SU-DHL-6 (cell line): ENCODE results near the gene TMLHE.
A peak's percentile ranks its signal among the peaks of the same experiment; 100 is the strongest.

Experiments
- H2AFZ ChIP-seq: fragments of 200-600 bp; sonication (generic); 2 replicates; pipeline ENCODE4 v1.6.1; 2014; ENCODE audit warnings: low read depth, mild to moderate bottlenecking, moderate library complexity, mixed read lengths, antibody characterized with exemption, low read length; ENCODE audit not compliant: severe bottlenecking
- H3F3A ChIP-seq: fragments of 200-600 bp; shearing (Covaris generic); 2 replicates; pipeline ENCODE4 v1.6.0; 2016; ENCODE audit warnings: antibody characterized with exemption, mild to moderate bottlenecking; ENCODE audit not compliant: insufficient read depth
- H3K27ac ChIP-seq: fragments of 200-600 bp; sonication (generic); 2 replicates; pipeline ENCODE4 v1.5.1; 2016; ENCODE audit warnings: low read depth, mild to moderate bottlenecking, low read length, moderate library complexity, mixed read lengths
- H3K27me3 ChIP-seq: fragments of 200-600 bp; sonication (generic), shearing (Covaris generic); 2 replicates; pipeline ENCODE4 v1.6.0; 2014; ENCODE audit warnings: mild to moderate bottlenecking, low read length
- H3K36me3 ChIP-seq: fragments of 200-600 bp; sonication (generic); 2 replicates; pipeline ENCODE4 v1.6.1; 2014; ENCODE audit warnings: mild to moderate bottlenecking, low read length, mixed read lengths
- H3K4me2 ChIP-seq: fragments of 300-600, 200-600 bp; shearing (Covaris generic), sonication (generic); 2 replicates; pipeline ENCODE4 v1.6.0; 2014; ENCODE audit warnings: low read length, low read depth, mild to moderate bottlenecking; ENCODE audit not compliant: poor library complexity, severe bottlenecking
- H3K4me3 ChIP-seq: fragments of 200-600 bp; sonication (generic); 2 replicates; pipeline ENCODE4 v1.5.1; 2014; ENCODE audit warnings: antibody characterized with exemption, low read length, mild to moderate bottlenecking, mixed read lengths; ENCODE audit not compliant: insufficient read depth, poor library complexity, severe bottlenecking
- H3K79me2 ChIP-seq: fragments of 200-600 bp; sonication (generic); 2 replicates; pipeline ENCODE4 v1.6.1; 2014; ENCODE audit warnings: mild to moderate bottlenecking, low read length, moderate library complexity; ENCODE audit not compliant: insufficient read depth
- H3K9ac ChIP-seq: fragments of 200-600 bp; sonication (generic); 2 replicates; pipeline ENCODE4 v1.7.0; 2014; ENCODE audit warnings: mild to moderate bottlenecking, low read length
- H3K9me2 ChIP-seq: fragments of 200-600 bp; sonication (generic); replicated peaks from 2 replicates; pipeline ENCODE4 v1.6.1; 2014; ENCODE audit warnings: low read length; ENCODE audit not compliant: insufficient read depth
- H3K9me3 ChIP-seq: fragments of 200-600 bp; sonication (generic); 2 replicates; pipeline ENCODE4 v1.6.1; 2014; ENCODE audit warnings: low read length, mixed read lengths; ENCODE audit not compliant: insufficient read depth
- H4K20me1 ChIP-seq: fragments of 200-600 bp; sonication (generic); 2 replicates; pipeline ENCODE4 v1.6.1; 2014; ENCODE audit warnings: low read depth, mild to moderate bottlenecking, antibody characterized with exemption, low read length, moderate library complexity, mixed read lengths
- CTCF ChIP-seq: fragments of 200-600 bp; sonication (generic); IDR thresholded peaks from one replicate; pipeline ENCODE4 v1.5.1; 2017; ENCODE audit warnings: antibody characterized with exemption, mild to moderate bottlenecking, low read length, moderate library complexity; ENCODE audit not compliant: insufficient read depth, poor library complexity, severe bottlenecking
- EZH2phosphoT487 ChIP-seq: fragments of 200-600 bp; sonication (generic), shearing (Covaris generic); conservative IDR thresholded peaks from 2 replicates; pipeline ENCODE4 v1.6.1; 2018; ENCODE audit warnings: mild to moderate bottlenecking, antibody characterized with exemption, low read length, moderate library complexity, mixed read lengths

The TMLHE gene

GRCh38 chrX:155611302-155611701 is 1.4 kb downstream of the TMLHE start:
- Histone ChIP-seq H3K79me2 (0 out of 2 replicates have a peak, but pooled peaks cover 9% of the 10 kb centered on the region), H3K27me3 (no peaks in the 10 kb centered on the region), H2AFZ (no peak overlapping the region), H3F3A (no peaks in the 10 kb centered on the region), H3K4me3 (peak overlapping the region; percentile 80), H3K36me3 (no peaks in the 10 kb centered on the region), H3K9ac (peak overlapping the region; percentile 82), H3K9me3 (no peaks in the 10 kb centered on the region), H4K20me1 (no peaks in the 10 kb centered on the region), H3K9me2 (no peaks in the 10 kb centered on the region), H3K27ac (0 out of 2 replicates have a peak overlapping the region, but pooled peaks have one; percentile 49), H3K4me2 (peak overlapping the region; percentile 85)
- no peak for TF ChIP-seq EZH2phosphoT487
- no peak for TF ChIP-seq CTCF

GRCh38 chrX:155592981-155593380 is 19.8 kb downstream of the TMLHE start:
- TF ChIP-seq CTCF, result no peak
- TF ChIP-seq EZH2phosphoT487, result no peak
- no peak overlapping the region for H3K4me2 ChIP-seq
- H3K79me2 ChIP-seq, result no peaks in the 10 kb centered on the region; the same call in 1 of the 2 replicates
- H3K4me3 ChIP-seq, result no peak overlapping the region
- H3F3A ChIP-seq, result no peaks in the 10 kb centered on the region
- H3K9ac ChIP-seq, result no peak overlapping the region
- H3K27ac ChIP-seq, result no peak overlapping the region
- no peaks in the 10 kb centered on the region for H3K9me2 ChIP-seq
- H4K20me1 ChIP-seq, result no peaks in the 10 kb centered on the region
- no peak overlapping the region for H2AFZ ChIP-seq
- H3K36me3 ChIP-seq, result no peaks in the 10 kb centered on the region
- H3K9me3 ChIP-seq, result no peaks in the 10 kb centered on the region
- H3K27me3 ChIP-seq, result no peaks in the 10 kb centered on the region

GRCh38 chrX:155592331-155592730 is 20.4 kb downstream of the TMLHE start:
- no peaks in the 10 kb centered on the region for H3K36me3 ChIP-seq
- H3K9me2 ChIP-seq, result no peaks in the 10 kb centered on the region
- H3K9me3 ChIP-seq, result no peaks in the 10 kb centered on the region

More at GRCh38 chrX:155592331-155592730, 20.4 kb downstream of the TMLHE start:
- TF ChIP-seq EZH2phosphoT487 (no peak), CTCF (no peak)
- H4K20me1 ChIP-seq, result no peaks in the 10 kb centered on the region
- no peaks in the 10 kb centered on the region; the same call in 1 of the 2 replicates for H3K79me2 ChIP-seq
- no peaks in the 10 kb centered on the region for H3K27me3 ChIP-seq
- H3K9ac ChIP-seq, result no peak overlapping the region
- no peak overlapping the region for H3K27ac ChIP-seq
- H2AFZ ChIP-seq, result no peak overlapping the region
- no peak overlapping the region for H3K4me3 ChIP-seq
- no peaks in the 10 kb centered on the region for H3F3A ChIP-seq
- H3K4me2 ChIP-seq, result no peak overlapping the region
